ENCODE results near the gene CSRNP2.
"Not testable (repeated sequence)": the region's sequence is repeated elsewhere in the genome, so short reads cannot be mapped to it uniquely, and the experiment has no call there.

Gene CSRNP2

GRCh38 chr12:51017452-51017851, 65.9 kb downstream of the CSRNP2 start:
- no peak overlapping the region for H3K4me3 ChIP-seq (ENCODE audit: low read length)
- no peak overlapping the region for H3K4me2 ChIP-seq (ENCODE audit: low read length)
- no peaks in the 10 kb centered on the region for H3K36me3 ChIP-seq (replicated peaks; ENCODE audit: low read depth, low read length)
- H3K4me1 ChIP-seq (ENCODE audit: low read length): peaks cover 10% of the 10 kb centered on the region
- no peaks in the 10 kb centered on the region for H3K9me3 ChIP-seq (ENCODE audit: insufficient read depth, low read length)
- H2AFZ ChIP-seq (ENCODE audit: low read depth, low read length): no peak overlapping the region
- H3K9ac ChIP-seq (ENCODE audit: low read length): no peak overlapping the region
- H3K79me2 ChIP-seq (ENCODE audit: low read length): peaks cover 97% of the 10 kb centered on the region
- no peak overlapping the region for H3K27ac ChIP-seq (ENCODE audit: low read length)
- TF ChIP-seq EZH2phosphoT487 (IDR thresholded peaks at IDR 0.05; ENCODE audit: low read depth) (no peak), CTCF (IDR thresholded peaks at IDR 0.05; ENCODE audit: low read depth, low read length) (no peak)
- H3K27me3 ChIP-seq (ENCODE audit: low read depth, low read length): no peaks in the 10 kb centered on the region
- H4K20me1 ChIP-seq (ENCODE audit: insufficient read depth, low read length): peaks cover 20% of the 10 kb centered on the region

- H3K4me1 ChIP-seq (ENCODE audit: low read length); H2AFZ ChIP-seq (ENCODE audit: low read depth, low read length); H3K4me2 ChIP-seq (ENCODE audit: low read length); H3K36me3 ChIP-seq (replicated peaks; ENCODE audit: low read depth, low read length); H3K9ac ChIP-seq (ENCODE audit: low read length); H3K9me3 ChIP-seq (ENCODE audit: insufficient read depth, low read length); H3K4me3 ChIP-seq (ENCODE audit: low read length); H3K27me3 ChIP-seq (ENCODE audit: low read depth, low read length); H3K27ac ChIP-seq (ENCODE audit: low read length): not testable (repeated sequence)
- Histone ChIP-seq H3K79me2 (ENCODE audit: low read length) (peaks cover 92% of the 10 kb centered on the region), H4K20me1 (ENCODE audit: insufficient read depth, low read length) (peaks cover 20% of the 10 kb centered on the region)
Observed at GRCh38 chr12:51014467-51014866, 68.9 kb downstream of the CSRNP2 start.

GRCh38 chr12:51013441-51013840, 70.0 kb downstream of the CSRNP2 start:
- no peaks in the 10 kb centered on the region for H3K36me3 ChIP-seq (replicated peaks; ENCODE audit: low read depth, low read length)
- no peak overlapping the region for H3K4me3 ChIP-seq (ENCODE audit: low read length)
- H3K4me1 ChIP-seq (ENCODE audit: low read length): no peaks in the 10 kb centered on the region
- H3K27ac ChIP-seq (ENCODE audit: low read length): no peak overlapping the region
- TF ChIP-seq EZH2phosphoT487 (IDR thresholded peaks at IDR 0.05; ENCODE audit: low read depth): no peak
- H3K79me2 ChIP-seq (ENCODE audit: low read length): peaks cover 90% of the 10 kb centered on the region
- no peak overlapping the region for H2AFZ ChIP-seq (ENCODE audit: low read depth, low read length)
- no peak overlapping the region for H3K9ac ChIP-seq (ENCODE audit: low read length)
- H4K20me1 ChIP-seq (ENCODE audit: insufficient read depth, low read length): peaks cover 17% of the 10 kb centered on the region
- H3K9me3 ChIP-seq (ENCODE audit: insufficient read depth, low read length): no peaks in the 10 kb centered on the region
- no peaks in the 10 kb centered on the region for H3K27me3 ChIP-seq (ENCODE audit: low read depth, low read length)
- H3K4me2 ChIP-seq (ENCODE audit: low read length): no peak overlapping the region

DNA sequence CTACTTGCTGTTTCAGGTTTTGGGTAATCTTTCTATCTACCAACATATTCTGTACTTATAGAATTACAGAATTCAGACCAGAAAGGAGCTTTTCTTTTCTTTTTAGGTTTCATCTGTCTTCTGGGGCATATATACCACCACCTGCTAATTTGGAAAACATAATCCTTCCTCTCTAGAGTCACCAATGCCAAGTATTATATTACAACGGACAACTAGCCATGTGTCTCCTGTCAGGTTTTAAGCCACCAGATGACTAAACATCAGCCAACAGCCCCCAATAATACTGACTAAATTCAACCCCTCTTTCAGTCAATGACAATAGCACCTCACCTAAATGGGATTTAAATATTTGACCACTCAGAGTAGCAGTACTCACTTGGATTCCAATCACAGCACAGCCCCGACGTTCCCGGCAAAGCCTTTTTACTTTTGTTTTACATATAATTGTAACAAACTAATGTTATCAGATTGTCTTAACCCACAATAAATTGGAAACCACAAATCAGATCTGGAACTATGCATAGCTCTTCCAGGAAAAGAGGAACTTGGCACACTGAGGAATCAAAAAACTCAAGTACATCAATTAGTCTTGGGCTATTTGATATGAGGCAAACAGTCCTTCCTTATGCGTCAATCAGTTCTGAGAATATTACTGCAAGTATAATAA, 70.7 kb downstream of the CSRNP2 start:
- Histone ChIP-seq H3K27me3 (ENCODE audit: low read depth, low read length) (no peaks in the 10 kb centered on the region), H3K9ac (ENCODE audit: low read length) (no peak overlapping the region), H3K4me3 (ENCODE audit: low read length) (no peak overlapping the region), H3K79me2 (ENCODE audit: low read length) (peaks cover 82% of the 10 kb centered on the region), H3K9me3 (ENCODE audit: insufficient read depth, low read length) (no peaks in the 10 kb centered on the region), H3K36me3 (replicated peaks; ENCODE audit: low read depth, low read length) (peaks cover 2% of the 10 kb centered on the region), H2AFZ (ENCODE audit: low read depth, low read length) (no peak overlapping the region), H4K20me1 (ENCODE audit: insufficient read depth, low read length) (peaks cover 17% of the 10 kb centered on the region), H3K4me1 (ENCODE audit: low read length) (no peaks in the 10 kb centered on the region), H3K4me2 (ENCODE audit: low read length) (no peak overlapping the region), H3K27ac (ENCODE audit: low read length) (no peak overlapping the region)
- no peak for TF ChIP-seq CTCF (IDR thresholded peaks at IDR 0.05; ENCODE audit: low read depth, low read length)
- TF ChIP-seq EZH2phosphoT487 (IDR thresholded peaks at IDR 0.05; ENCODE audit: low read depth): no peak

- TF ChIP-seq CTCF (IDR thresholded peaks at IDR 0.05; ENCODE audit: low read depth, low read length): no peak
- TF ChIP-seq EZH2phosphoT487 (IDR thresholded peaks at IDR 0.05; ENCODE audit: low read depth): no peak
- Histone ChIP-seq H3K36me3 (replicated peaks; ENCODE audit: low read depth, low read length) (peaks cover 2% of the 10 kb centered on the region), H3K27me3 (ENCODE audit: low read depth, low read length) (no peaks in the 10 kb centered on the region), H3K4me2 (ENCODE audit: low read length) (no peak overlapping the region), H2AFZ (ENCODE audit: low read depth, low read length) (no peak overlapping the region), H3K27ac (ENCODE audit: low read length) (no peak overlapping the region), H3K4me3 (ENCODE audit: low read length) (no peak overlapping the region), H4K20me1 (ENCODE audit: insufficient read depth, low read length) (peaks cover 15% of the 10 kb centered on the region), H3K9ac (ENCODE audit: low read length) (no peak overlapping the region), H3K4me1 (ENCODE audit: low read length) (no peaks in the 10 kb centered on the region), H3K9me3 (ENCODE audit: insufficient read depth, low read length) (no peaks in the 10 kb centered on the region), H3K79me2 (ENCODE audit: low read length) (peaks cover 75% of the 10 kb centered on the region)
Observed at GRCh38 chr12:51011955-51012354, 71.4 kb downstream of the CSRNP2 start.

Data from OCI-LY3 (cell line).